ENCODE measurements around the gene ATP5MG. TPM values are rescaled to one million over a fixed set of nuclear protein-coding genes. Genes with fewer than 3 reads are reported as not detected.

Gene ATP5MG
- polyA plus RNA-seq, 3 donors, result 257 to 688 (median 648) TPM

DNA sequence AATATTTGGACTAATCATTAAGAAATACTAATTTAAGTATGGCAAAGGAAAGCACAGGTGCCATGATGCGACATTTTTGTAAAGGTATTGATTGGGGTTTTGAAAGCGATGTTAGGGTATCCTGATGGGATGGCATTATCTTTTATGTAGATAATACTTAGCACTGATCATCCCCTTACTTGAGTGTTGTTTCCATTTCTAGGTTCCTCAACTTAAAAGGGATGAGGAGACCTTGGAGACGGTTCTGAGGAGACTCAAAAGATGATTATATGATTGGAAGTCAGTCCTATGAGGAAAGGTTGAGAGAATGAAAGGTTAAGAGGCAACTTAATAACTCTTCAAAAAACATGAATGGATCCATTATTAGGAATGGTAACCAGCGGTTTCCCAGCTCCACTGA lies 46.0 kb downstream of the ATP5MG start:
- H3K4me1 ChIP-seq (ENCODE audit: control insufficient read depth in 1 of 2, insufficient read depth in 2 of 2, low read length in 2 of 2), result peaks cover 0 to 5% of the 10 kb centered on the region in 2 donors
- intact Hi-C loops (cut with micrococcal nuclease), result no loop called here
- no peak overlapping the region for H3K4me2 ChIP-seq (replicated peaks; ENCODE audit: extremely low read depth, low read length, poor library complexity, severe bottlenecking)
- H3K9me3 ChIP-seq (replicated peaks in 1 of 2; ENCODE audit: control insufficient read depth in 1 of 2, insufficient read depth in 1 of 2, low read length in 2 of 2), result no peaks in the 10 kb centered on the region
- TF ChIP-seq, protein P1, sequence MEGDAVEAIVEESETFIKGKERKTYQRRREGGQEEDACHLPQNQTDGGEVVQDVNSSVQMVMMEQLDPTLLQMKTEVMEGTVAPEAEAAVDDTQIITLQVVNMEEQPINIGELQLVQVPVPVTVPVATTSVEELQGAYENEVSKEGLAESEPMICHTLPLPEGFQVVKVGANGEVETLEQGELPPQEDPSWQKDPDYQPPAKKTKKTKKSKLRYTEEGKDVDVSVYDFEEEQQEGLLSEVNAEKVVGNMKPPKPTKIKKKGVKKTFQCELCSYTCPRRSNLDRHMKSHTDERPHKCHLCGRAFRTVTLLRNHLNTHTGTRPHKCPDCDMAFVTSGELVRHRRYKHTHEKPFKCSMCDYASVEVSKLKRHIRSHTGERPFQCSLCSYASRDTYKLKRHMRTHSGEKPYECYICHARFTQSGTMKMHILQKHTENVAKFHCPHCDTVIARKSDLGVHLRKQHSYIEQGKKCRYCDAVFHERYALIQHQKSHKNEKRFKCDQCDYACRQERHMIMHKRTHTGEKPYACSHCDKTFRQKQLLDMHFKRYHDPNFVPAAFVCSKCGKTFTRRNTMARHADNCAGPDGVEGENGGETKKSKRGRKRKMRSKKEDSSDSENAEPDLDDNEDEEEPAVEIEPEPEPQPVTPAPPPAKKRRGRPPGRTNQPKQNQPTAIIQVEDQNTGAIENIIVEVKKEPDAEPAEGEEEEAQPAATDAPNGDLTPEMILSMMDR (IDR thresholded peaks at IDR 0.05), result no peak
- no peak overlapping the region for H3K9ac ChIP-seq (ENCODE audit: insufficient read depth, low read length, poor library complexity, severe bottlenecking)
- peaks cover 99% of the 10 kb centered on the region for H3K79me2 ChIP-seq (ENCODE audit: insufficient read depth, low read length)
- H3K27ac Mint-ChIP-seq, result no peak overlapping the region
- H3K36me3 Mint-ChIP-seq, result peaks cover 8 to 34% of the 10 kb centered on the region in 2 donors
- H3K4me3 ChIP-seq (replicated peaks in 1 of 3; ENCODE audit: low read depth in 2 of 3, low read length in 3 of 3), result no peak overlapping the region
- no peak overlapping the region for H2AFZ ChIP-seq (ENCODE audit: insufficient read depth, low read depth, low read length, poor library complexity, severe bottlenecking)
- WGBS (ENCODE audit: insufficient coverage), result no CpG with 5 or more reads among the region's 4 CpGs
- no peak for DNase-seq
- H3K9me3 Mint-ChIP-seq, result no peaks in the 10 kb centered on the region
- peaks cover 99% of the 10 kb centered on the region for H4K20me1 ChIP-seq (ENCODE audit: insufficient read depth, low read length)
- H3K4me1 Mint-ChIP-seq, result peaks cover 16% of the 10 kb centered on the region
- H3K36me3 ChIP-seq (replicated peaks in 1 of 2; ENCODE audit: control insufficient read depth in 1 of 2, insufficient read depth in 2 of 2, low read length in 2 of 2), result peaks cover 2 to 18% of the 10 kb centered on the region in 2 donors
- no peak overlapping the region for H3K4me3 Mint-ChIP-seq
- no peaks in the 10 kb centered on the region for H3K27me3 Mint-ChIP-seq (ENCODE audit: low read depth in 3 of 3)
- H3K27me3 ChIP-seq (ENCODE audit: control insufficient read depth in 2 of 2, insufficient read depth in 2 of 2, low read length in 2 of 2), result no peaks in the 10 kb centered on the region
- no peak overlapping the region for H3K27ac ChIP-seq (ENCODE audit: low read depth in 1 of 2, low read length in 2 of 2)

DNA sequence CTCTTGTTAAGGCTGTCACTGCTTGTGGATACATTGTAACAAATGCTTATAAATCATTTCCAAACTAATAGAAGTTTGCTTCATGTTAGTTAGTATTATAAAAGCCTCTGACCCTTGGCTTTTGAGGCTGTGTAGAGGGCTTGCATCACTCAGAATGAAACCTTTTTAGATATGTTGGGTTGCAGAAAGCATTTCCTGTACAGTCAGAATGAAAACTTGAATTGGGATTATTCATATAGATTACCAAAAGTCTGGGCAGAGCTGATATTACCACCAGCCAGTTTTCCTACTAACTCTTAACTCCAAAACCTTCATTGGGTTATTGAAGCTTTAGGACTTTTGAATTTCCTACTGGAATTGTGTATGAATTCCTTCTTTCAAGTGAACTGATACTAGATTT lies 46.9 kb downstream of the ATP5MG start:
- Mint-ChIP-seq H3K9me3 (no peaks in the 10 kb centered on the region), H3K27ac (no peak overlapping the region), H3K36me3 (peaks cover 10 to 35% of the 10 kb centered on the region in 2 donors), H3K27me3 (ENCODE audit: low read depth in 3 of 3) (no peaks in the 10 kb centered on the region), H3K4me1 (peaks cover 12% of the 10 kb centered on the region), H3K4me3 (no peak overlapping the region)
- TF ChIP-seq, protein P1 (IDR thresholded peaks at IDR 0.05), result no peak
- DNase-seq, result no peak
- H3K4me3 ChIP-seq (replicated peaks in 1 of 3; ENCODE audit: low read depth in 2 of 3, low read length in 3 of 3), result no peak overlapping the region
- H3K36me3 ChIP-seq (replicated peaks in 1 of 2; ENCODE audit: control insufficient read depth in 1 of 2, insufficient read depth in 2 of 2, low read length in 2 of 2), result peaks cover 2 to 18% of the 10 kb centered on the region in 2 donors
- H4K20me1 ChIP-seq (ENCODE audit: insufficient read depth, low read length), result peaks cover 99% of the 10 kb centered on the region
- no peak overlapping the region for H3K9ac ChIP-seq (ENCODE audit: insufficient read depth, low read length, poor library complexity, severe bottlenecking)
- peaks cover 99% of the 10 kb centered on the region for H3K79me2 ChIP-seq (ENCODE audit: insufficient read depth, low read length)
- no peaks in the 10 kb centered on the region for H3K27me3 ChIP-seq (ENCODE audit: control insufficient read depth in 2 of 2, insufficient read depth in 2 of 2, low read length in 2 of 2)
- no peak overlapping the region for H3K27ac ChIP-seq (ENCODE audit: low read depth in 1 of 2, low read length in 2 of 2)
- H2AFZ ChIP-seq (ENCODE audit: insufficient read depth, low read depth, low read length, poor library complexity, severe bottlenecking), result no peak overlapping the region
- H3K4me2 ChIP-seq (replicated peaks; ENCODE audit: extremely low read depth, low read length, poor library complexity, severe bottlenecking), result no peak overlapping the region
- H3K9me3 ChIP-seq (replicated peaks in 1 of 2; ENCODE audit: control insufficient read depth in 1 of 2, insufficient read depth in 1 of 2, low read length in 2 of 2), result no peaks in the 10 kb centered on the region
- peaks cover 0 to 5% of the 10 kb centered on the region in 2 donors for H3K4me1 ChIP-seq (ENCODE audit: control insufficient read depth in 1 of 2, insufficient read depth in 2 of 2, low read length in 2 of 2)
- intact Hi-C loops (cut with micrococcal nuclease), result no loop called here
